ENCODE data around the gene STOML1.

GRCh38 chr15:73981761-73982221 lies 10.3 kb downstream of the STOML1 start:
- TF ChIP-seq CTCF (conservative IDR thresholded peaks at IDR 0.05; ENCODE audit: low read depth, low read length) (no peak), EZH2phosphoT487 (IDR thresholded peaks at IDR 0.05; ENCODE audit: borderline replicate concordance, low read length) (no peak), EZH2 (IDR thresholded peaks at IDR 0.05; ENCODE audit: low read length, unreplicated experiment) (no peak)

Measured in PC-3 (cell line).